Coronary artery (tissue), 2 donors: ENCODE measurements around the gene SERPINI2.
"Not testable (repeated sequence)": the region's sequence is repeated elsewhere in the genome, so short reads cannot be mapped to it uniquely, and the experiment has no call there.

Experiments
- DNase-seq: peaks from one replicate; pipeline ENCODE4 v3.0.0-alpha.2; 2017; ENCODE audit warnings: low spot score
- H3K27ac ChIP-seq, 2 donors: fragments of 200-600 bp; sonication (generic); one replicate each; pipeline ENCODE4 v1.5.1; 2016 to 2019
- H3K4me3 ChIP-seq: fragments of 200-600 bp; sonication (generic); 2 replicates; pipeline ENCODE4 v1.5.1; 2016; ENCODE audit warnings: mild to moderate bottlenecking, moderate library complexity
- TF ChIP-seq, protein P1 (sequence below): fragments of 200-600 bp; sonication (generic); IDR thresholded peaks from one replicate; pipeline ENCODE4 v1.5.1; 2019; ENCODE audit warnings: antibody characterized with exemption

Gene SERPINI2

DNA sequence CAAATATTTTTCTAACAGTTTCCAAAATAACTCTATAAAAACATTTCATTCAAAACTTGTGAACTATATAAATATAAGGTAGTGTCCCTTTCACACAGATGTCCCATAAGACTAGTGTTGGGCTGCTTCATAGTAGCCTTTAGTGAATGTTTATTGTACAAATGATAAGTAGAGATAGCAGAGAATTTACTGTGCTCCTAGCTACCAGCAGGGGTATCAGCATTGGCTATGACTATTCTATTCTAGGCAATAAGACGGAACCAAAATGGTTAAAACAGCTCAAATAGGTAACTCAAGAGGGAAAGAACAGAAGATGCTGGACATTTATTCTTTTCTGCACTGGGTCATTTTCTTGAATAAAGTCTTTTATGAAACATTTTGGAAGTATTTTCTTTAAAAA, 22.6 kb downstream of the SERPINI2 start:
- H3K4me3 ChIP-seq: no peak overlapping the region
- H3K27ac ChIP-seq: no peak overlapping the region
- DNase-seq: no peak
- TF ChIP-seq, protein P1, sequence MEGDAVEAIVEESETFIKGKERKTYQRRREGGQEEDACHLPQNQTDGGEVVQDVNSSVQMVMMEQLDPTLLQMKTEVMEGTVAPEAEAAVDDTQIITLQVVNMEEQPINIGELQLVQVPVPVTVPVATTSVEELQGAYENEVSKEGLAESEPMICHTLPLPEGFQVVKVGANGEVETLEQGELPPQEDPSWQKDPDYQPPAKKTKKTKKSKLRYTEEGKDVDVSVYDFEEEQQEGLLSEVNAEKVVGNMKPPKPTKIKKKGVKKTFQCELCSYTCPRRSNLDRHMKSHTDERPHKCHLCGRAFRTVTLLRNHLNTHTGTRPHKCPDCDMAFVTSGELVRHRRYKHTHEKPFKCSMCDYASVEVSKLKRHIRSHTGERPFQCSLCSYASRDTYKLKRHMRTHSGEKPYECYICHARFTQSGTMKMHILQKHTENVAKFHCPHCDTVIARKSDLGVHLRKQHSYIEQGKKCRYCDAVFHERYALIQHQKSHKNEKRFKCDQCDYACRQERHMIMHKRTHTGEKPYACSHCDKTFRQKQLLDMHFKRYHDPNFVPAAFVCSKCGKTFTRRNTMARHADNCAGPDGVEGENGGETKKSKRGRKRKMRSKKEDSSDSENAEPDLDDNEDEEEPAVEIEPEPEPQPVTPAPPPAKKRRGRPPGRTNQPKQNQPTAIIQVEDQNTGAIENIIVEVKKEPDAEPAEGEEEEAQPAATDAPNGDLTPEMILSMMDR: no peak

DNA sequence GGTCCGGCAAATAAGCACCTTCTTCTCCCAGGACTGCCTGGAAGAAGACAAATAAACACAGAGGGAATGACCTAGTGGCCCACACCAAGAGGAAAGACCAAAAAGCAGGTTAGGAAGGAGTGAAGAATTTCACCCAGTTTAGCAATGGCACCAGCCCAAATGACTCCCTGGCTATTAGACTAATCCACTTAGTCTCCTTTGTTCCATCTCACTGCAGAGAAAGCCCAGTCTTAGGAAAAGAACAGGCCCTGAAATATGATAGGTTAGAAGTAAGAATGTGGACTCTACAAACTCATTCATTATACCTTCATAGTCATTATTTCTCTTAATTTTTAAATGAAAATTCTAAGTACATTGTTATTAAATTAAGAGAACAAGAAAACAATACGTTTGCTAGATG, 23.2 kb downstream of the SERPINI2 start:
- Histone ChIP-seq H3K27ac (no peak overlapping the region), H3K4me3 (no peak overlapping the region)
- no peak for DNase-seq
- TF ChIP-seq, protein P1: no peak

DNA sequence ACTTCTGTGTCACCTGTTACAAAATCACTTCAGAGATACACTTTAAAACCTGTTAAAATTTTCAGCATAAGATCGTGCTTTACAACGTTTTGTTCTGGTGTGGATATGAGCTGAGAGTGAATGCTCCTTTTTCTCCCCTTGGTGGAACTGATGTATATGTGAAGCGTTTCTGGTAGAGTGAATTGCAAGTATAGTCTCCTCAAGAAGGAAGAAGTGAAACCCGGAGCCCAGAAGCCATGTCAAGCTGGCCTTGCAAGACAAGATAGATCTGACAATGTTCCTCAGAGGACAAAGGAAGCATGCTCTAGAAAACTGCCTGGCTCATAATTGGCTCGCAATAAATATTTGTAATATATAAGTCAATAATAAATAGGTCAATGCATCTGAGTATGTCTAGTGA, 23.6 kb downstream of the SERPINI2 start:
- TF ChIP-seq, protein P1: no peak
- no peak overlapping the region for H3K4me3 ChIP-seq
- no peak for DNase-seq
- H3K27ac ChIP-seq: no peak overlapping the region

DNA sequence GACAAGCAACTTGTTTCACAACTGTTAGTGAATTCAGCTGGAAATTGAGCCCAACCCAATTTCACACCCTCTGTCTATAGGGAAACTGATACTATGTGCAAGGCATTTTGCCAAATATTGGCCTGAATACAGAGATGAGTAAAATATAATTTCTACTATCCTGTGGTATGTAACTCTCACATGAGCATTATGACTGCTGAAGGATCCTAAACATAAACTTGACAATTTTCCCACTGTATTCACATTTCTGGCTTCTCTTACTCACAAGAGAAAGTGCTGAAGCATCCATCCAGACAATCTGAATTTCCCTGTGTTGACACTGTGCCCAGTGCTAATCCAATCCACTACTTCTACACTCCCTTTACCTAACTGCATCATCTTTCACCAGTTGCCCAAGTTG, 28.4 kb downstream of the SERPINI2 start:
- no peak for DNase-seq
- Histone ChIP-seq H3K4me3 (no peak overlapping the region), H3K27ac (no peak overlapping the region)
- TF ChIP-seq, protein P1: no peak

DNA sequence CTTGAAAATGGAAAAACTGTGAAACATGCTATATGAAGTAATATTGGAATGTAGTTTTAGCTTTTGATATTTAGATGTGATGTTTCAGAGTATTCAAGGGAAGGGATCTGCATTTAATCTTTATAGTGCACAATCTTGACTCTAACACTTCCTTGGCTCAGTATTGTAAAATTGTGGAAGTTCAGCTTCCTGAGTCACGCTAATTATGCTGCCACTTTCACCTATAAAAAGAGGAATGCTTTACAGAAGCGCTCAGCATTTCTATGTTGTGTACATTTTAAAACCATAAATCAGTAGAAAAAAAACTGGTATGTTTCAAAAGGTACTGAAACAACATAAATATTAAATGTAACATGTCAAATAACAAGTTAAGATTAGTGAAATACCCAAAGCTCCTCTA, 32.6 kb downstream of the SERPINI2 start:
- Histone ChIP-seq H3K4me3 (no peak overlapping the region), H3K27ac (no peak overlapping the region)
- TF ChIP-seq, protein P1: no peak
- no peak for DNase-seq

DNA sequence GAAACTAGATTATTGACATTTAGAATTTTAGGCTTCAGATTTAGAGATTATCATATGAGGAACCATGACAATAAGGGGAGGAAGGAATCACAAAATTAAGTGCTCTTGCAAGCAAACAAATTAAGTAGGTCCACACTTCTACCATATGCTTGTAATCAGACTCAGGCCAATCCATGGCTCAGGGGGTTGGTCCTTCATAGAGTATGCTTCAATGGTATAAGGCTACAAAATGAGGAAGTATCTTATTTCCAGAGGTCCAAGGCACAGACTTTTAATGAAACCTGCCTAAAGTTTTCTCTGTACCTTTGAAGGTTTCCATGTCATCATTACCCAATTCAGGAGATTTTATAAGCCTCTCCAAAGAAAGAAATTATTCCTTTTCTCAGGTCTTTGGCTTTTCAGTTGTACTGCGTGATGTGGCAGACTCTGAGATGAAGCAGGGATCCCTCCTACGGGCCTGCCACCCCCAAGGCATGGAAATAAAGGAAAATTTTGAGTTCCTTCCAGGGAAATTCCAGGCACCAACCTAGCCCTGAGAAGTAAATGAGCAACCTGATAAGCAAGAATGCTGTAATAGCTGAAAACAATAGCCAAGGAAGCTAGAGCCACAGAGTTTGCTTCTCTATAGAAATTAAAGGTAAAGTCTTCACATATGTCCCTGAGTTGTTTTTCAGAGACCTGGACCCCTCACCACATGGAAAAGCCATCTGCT, 36.3 kb downstream of the SERPINI2 start:
- no peak overlapping the region for H3K4me3 ChIP-seq
- TF ChIP-seq, protein P1: no peak
- DNase-seq: no peak
- H3K27ac ChIP-seq: no peak overlapping the region

DNA sequence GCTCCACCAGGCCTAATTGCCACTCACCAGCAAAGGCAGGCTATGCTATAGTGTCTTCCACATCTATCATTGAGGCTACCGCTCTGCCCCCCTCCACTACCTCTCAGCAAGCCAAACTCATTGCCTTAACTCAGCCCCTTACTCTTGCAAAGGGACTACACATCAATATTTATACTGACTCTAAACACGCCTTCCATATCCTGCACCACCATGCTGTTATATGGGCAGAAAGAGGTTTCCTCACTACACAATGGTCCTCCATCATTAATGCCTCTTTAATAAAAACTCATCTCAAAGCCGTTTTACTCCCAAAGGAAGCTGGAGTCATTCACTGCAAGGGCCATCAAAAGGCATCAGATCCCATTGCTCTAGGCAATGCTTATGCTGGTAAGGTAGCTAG, 46.9 kb downstream of the SERPINI2 start:
- H3K4me3 ChIP-seq, H3K27ac ChIP-seq: not testable (repeated sequence)

DNA sequence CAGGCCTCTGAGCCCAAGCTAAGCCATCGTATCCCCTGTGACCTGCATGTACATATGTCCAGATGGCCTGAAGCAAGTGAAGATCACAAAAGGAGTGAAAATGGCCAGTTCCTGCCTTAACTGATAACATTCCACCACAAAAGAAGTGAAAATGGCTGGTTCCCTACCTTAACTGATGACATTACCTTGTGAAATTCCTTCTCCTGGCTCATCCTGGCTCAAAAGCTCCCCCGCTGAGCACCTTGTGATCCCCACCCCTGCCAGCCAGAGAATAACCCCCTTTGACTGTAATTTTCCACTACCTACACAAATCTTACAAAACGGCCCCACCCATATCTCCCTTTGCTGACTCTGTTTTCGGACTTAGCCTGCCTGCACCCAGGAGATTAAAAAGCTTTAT, 51.4 kb downstream of the SERPINI2 start:
- not testable (repeated sequence) for H3K4me3 ChIP-seq, H3K27ac ChIP-seq, DNase-seq

More for the DNA sequence above, 46.9 kb downstream of the SERPINI2 start:
- DNase-seq: not testable (repeated sequence)
